Stimulated activated CD4-positive, alpha-beta T cell treated with anti-CD3 and anti-CD28 coated beads, Interleukin-12 subunit alpha, Interleukin-12 subunit beta, amount 100 ng/mL, for 24 hours (primary cell): ENCODE measurements around the gene HEXA.
"Not testable (repeated sequence)": the region's sequence is repeated elsewhere in the genome, so short reads cannot be mapped to it uniquely, and the experiment has no call there.

Experiments used
- DNase-seq, 2 experiments: peaks; one replicate each; pipeline ENCODE4 v3.0.0-alpha.2; 2020; ENCODE audit warnings: low read depth in 2 of 2

The HEXA gene

GRCh38 chr15:72375846-72376581 lies at the start of gene HEXA:
HEXA (minus strand) TSS chr15:72376014; CDS start chr15:72375972, 42 bp downstream.
- DNase-seq, result peak; percentile 97 to 98

GRCh38 chr15:72423256-72423655 lies 47.4 kb upstream of the HEXA start:
- no peak for DNase-seq

- no peak for DNase-seq
Observed at GRCh38 chr15:72421484-72421883, 45.7 kb upstream of the HEXA start.

GRCh38 chr15:72420576-72420975 lies 44.8 kb upstream of the HEXA start:
- DNase-seq, result no peak

GRCh38 chr15:72419768-72420167 lies 44.0 kb upstream of the HEXA start:
- not testable (repeated sequence) for DNase-seq

- no peak for DNase-seq
Observed at GRCh38 chr15:72415304-72415703, 39.5 kb upstream of the HEXA start.

GRCh38 chr15:72413337-72413736 lies 37.5 kb upstream of the HEXA start:
- DNase-seq, result not testable (repeated sequence)

- DNase-seq, result no peak
Observed at GRCh38 chr15:72411544-72411943, 35.7 kb upstream of the HEXA start.

- DNase-seq, result no peak
Observed at GRCh38 chr15:72411111-72411510, 35.3 kb upstream of the HEXA start.

- DNase-seq, result no peak
Observed at GRCh38 chr15:72406936-72407335, 31.1 kb upstream of the HEXA start.

- no peak for DNase-seq
Observed at GRCh38 chr15:72404841-72405240, 29.0 kb upstream of the HEXA start.

GRCh38 chr15:72404356-72404755 lies 28.5 kb upstream of the HEXA start:
- no peak for DNase-seq

GRCh38 chr15:72402726-72403125 lies 26.9 kb upstream of the HEXA start:
- DNase-seq, result no peak

GRCh38 chr15:72398648-72399047 lies 22.8 kb upstream of the HEXA start:
- no peak for DNase-seq

GRCh38 chr15:72397796-72398588 lies 22.2 kb upstream of the HEXA start, which contains the start of gene TMEM202:
TMEM202 (plus strand) TSS chr15:72398305; CDS start chr15:72398327, 22 bp downstream.
- DNase-seq, result no peak

- not testable (repeated sequence) for DNase-seq
Observed at GRCh38 chr15:72396331-72396730, 20.5 kb upstream of the HEXA start.

GRCh38 chr15:72389231-72389630 lies 13.4 kb upstream of the HEXA start:
- DNase-seq, result no peak

- DNase-seq, result no peak
Observed at GRCh38 chr15:72387741-72388140, 11.9 kb upstream of the HEXA start.

GRCh38 chr15:72382146-72382545 lies 6.3 kb upstream of the HEXA start:
- DNase-seq, result no peak

GRCh38 chr15:72380743-72381142 lies 4.9 kb upstream of the HEXA start:
- DNase-seq, result no peak

GRCh38 chr15:72379856-72380430 lies 4.1 kb upstream of the HEXA start:
- no peak for DNase-seq

GRCh38 chr15:72379106-72379505 lies 3.3 kb upstream of the HEXA start:
- DNase-seq, result not testable (repeated sequence)

- DNase-seq, result no peak
Observed at GRCh38 chr15:72377331-72377730, 1.5 kb upstream of the HEXA start.
